GM18498 (cell line): ENCODE measurements around the gene UBE2L6.
A peak's percentile ranks its signal among the peaks of the same experiment; 100 is the strongest.
"Not testable (repeated sequence)": the region's sequence is repeated elsewhere in the genome, so short reads cannot be mapped to it uniquely, and the experiment has no call there.

Source experiments
- ATAC-seq: cut with Tn5 transposase; IDR thresholded peaks from one replicate; pipeline ENCODE4 v1.9.1; 2021; ENCODE audit warnings: mild to moderate bottlenecking, moderate library complexity; ENCODE audit not compliant: unreplicated experiment

The UBE2L6 gene

DNA sequence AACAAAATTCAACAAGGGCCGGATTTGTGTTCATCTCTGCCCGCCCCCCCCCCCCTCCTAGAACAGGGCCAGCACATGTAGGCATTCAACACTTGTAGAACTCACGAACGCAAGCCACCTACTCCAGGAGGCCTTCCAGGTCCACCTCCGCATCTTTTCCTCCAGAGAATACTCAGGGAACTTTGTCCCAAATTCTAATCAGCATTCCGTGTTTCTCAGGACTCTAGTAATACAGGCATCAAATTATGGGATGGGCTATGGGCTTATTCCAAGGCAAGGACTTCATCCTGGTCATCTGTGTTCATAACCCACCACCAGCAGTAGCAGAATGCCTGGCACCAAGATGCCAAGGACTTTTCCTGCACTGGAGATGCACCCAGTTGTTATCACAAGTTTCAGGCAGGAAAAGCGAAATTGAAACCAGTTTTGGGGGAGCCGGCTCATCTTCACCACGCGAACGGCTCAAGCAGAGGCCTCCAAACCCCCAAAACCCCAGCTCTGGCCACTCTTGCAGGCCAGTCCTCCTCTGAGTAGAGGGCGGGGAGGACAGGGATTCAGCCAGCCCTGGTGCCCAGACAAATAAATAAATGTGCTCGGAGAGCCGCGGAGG lies 462 bp downstream of the UBE2L6 start:
- peak; percentile 7 for ATAC-seq

DNA sequence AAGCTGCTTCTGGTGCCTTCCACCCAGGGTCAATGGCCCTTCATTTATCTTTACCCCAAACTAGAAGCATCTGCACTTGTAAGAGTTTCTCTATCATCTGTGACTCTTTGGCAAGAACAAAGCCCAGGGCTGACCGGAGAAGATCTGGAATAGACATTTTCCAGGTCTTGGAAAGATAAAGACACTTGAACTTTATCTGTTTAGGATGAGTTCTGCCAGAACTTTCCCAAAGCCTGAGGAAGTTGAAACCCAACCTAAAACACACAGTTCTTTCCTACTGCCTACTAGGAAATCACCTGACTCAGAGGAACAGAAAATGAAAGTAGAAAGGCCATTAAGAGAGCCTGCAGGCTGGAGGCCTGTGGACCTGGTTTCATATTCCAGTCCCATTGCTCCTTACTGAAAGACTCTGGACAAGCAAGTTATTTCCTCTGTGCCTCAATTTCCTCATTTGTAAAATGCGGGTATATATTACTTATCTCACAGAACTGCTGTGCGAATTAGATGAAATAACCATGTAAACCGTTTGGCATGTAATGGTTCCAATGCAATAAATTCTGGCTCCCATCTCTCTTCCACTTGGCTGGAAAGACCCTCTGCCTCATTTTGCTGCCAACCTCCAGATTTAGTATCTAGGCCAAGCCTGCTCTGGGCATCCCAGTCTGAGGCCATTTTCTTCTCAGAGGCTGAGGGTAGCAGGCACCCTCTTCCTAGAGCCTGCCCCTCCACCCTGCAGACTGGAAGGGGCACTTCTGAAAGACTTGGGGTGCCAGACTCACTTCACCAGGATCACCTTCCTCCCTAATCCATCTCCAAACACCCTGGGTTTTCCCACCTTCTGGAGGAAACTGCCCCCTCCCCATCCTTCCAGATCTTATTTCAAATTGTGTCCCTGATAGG lies 1.2 kb downstream of the UBE2L6 start:
- ATAC-seq: peak; percentile 75

DNA sequence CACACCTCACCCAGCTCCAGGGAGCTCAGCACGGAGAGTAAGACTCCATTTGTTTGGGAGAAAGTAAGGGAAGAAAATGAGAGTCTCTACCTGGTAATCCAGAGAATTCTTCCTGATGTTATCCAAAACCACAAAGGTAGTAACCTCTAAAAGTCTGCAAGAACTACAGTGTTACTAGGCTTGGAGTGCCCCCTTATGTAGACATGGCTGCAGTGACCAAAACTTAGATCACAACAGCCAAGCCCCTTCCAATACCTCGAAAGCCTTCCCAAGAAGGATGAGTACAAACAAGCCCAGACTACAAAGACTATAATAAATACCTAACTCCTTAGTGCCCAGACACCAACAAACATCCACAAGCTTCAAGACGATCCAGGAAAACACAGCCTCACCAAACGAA lies 4.9 kb downstream of the UBE2L6 start:
- no peak for ATAC-seq

DNA sequence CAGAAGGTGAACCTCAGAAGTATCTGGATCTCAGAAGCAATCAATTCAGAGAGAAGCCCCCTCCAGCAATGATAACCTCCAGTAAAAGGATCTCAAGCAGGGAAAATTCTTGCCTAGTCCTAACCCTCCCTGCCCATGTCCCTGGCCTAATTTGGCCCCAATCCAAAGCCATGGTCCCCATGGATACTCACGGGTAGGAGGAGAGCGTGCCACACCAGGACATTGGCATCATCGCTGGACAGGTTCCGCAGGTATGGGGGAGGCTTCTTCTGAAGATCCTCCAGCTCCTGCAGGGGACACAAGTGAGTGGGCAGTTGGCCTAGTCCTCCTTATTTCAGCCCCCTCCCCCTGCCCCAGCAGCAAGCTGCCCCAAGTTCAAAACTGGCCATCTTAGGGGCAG lies 7.3 kb downstream of the UBE2L6 start:
- no peak for ATAC-seq

DNA sequence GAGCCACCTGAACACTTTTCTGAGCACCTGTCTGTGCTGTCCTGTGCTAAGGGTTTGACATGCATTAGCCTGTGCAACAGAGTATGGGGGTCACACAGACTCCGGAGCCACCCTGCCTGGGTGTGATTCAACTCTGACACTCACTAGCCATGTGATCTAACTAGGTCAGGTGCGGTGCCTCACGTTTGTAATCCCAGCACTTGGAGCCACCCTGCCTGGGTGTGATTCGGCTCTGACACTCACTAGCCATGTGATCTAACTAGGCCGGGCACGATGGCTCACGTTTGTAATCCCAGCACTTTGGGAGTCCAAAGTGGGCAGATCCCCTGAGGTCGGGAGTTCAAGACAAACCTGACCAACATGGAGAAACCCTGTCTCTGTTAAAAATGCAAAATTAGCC lies 11.4 kb downstream of the UBE2L6 start:
- ATAC-seq: no peak

DNA sequence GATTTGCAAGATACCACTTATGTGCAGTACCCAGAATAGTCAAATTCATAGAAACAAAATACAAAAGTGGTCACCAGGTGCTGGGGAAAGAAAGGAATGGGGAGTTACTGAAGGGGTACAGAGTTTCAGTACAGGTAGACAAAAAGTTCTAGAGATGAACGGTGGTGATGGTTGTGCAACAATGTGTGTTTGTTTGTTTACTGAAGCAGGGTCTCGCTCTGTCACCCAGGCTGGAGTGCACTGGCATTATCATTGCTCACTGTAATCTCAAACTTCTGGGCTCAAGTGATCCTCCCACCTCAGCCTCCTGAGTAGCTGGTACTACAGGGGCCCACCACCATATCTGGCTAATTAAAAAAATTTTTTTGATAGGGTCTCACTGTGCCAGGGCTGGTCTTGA lies 12.1 kb downstream of the UBE2L6 start:
- ATAC-seq: no peak

DNA sequence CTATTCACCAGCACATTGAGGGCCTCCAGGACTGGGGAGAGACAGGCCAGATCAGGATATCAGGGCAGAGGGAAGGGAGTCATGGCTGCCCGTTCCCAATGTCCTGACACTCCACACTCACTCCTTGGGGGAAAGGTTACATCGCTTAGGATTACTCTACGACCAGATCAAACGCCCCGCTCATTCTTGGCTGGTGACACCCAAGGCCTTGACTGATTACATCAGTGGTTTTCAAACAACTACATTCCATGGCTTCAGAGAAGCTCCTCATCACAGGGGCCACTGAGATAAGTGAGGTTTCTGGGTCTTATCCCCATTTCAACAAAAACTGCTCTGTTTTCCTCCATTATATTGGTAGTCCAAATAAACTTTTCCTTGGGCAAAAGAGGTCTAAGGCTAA lies 15.0 kb downstream of the UBE2L6 start:
- no peak for ATAC-seq

DNA sequence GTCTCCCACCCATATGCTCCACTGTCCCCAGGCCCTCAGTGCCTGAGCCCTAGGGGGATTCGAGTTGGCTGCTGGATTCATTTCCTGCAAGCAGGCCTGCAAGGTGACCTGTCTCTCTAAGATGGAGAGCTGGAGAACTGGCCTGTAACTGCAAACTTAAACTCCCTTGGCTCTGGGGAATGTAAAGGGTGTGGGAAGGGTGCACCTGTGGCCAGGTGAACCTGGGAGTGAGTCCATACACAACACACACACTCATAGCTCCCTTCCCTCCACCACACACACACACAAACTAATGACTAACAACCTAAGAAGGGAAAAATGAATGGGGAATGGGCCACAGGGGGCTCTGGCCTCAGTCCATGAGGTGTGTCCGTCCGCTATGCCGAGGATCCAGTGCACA lies 15.5 kb downstream of the UBE2L6 start:
- ATAC-seq: no peak

DNA sequence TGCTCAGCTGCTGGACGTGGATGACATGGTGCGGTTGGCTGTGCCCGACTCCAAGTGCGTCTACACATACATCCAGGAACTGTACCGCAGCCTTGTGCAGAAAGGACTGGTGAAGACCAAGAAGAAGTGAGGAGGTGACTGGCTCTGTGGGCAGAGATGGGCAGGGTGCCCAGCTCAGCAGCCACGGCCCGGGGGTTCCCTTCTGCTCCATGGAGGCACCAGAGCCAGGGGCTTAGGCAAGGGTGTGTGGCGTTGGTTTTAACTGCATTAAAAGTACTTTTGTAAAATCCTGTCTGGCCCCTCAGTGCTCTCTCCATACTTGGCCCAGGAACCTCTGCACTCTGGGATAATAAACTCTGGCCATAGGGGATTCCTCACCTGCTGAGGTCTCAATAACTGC lies 17.5 kb downstream of the UBE2L6 start:
- no peak for ATAC-seq

DNA sequence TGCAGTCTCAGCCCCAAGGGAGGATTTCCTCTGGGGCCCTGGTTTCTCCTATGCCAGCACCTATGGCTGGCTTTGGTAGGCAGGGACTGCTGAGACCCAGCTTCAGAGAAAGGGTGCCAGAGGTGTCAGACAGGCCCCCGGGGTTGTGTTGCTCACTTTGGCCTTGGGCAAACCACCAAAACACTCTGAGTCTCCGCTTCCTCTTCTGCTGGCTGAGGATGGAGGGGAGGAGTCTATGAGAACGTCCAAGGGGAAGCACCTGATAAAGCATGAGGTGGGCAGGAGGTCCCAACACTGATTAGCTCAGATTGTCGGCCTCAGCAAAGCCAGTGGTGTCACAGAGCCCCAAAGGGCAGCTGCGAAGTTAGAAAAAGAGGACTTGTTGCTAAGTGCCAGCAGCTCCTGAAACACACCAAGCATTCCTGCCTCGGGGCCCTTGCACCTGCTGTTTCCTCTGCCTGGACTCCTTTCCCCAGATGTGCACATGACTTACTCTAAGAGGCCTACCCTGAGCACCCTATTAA lies 19.6 kb downstream of the UBE2L6 start:
- peak; percentile 93 for ATAC-seq

DNA sequence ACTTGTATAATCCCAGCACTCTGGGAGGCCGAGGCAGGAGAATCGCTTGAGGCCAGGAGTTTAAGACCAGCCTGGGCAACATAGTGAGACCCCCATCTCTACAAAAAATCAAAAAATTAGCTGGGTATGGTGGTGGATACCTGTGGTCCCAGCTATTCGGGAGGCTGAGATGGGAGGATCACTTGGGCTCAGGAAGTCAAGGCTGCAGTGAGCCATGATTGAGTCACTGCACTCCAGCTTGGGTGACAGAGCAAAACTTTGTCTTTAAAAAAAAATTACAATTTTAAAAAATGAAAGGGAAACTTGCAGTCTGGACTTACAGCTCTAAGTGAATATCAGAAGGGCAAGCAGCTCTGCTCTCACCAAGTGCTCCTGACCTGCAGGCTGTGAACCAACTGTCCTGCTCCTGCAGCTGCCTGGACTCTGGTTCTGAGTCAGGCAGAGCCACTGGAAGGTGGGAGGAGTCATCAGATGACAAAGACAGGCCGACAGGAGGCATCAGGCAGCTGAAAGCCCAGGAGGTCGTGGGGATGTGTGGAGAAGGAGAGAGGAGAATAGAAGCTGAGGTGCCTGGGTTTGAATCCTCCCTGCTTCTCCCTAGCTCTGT lies 20.5 kb downstream of the UBE2L6 start:
- peak; percentile 58 for ATAC-seq

DNA sequence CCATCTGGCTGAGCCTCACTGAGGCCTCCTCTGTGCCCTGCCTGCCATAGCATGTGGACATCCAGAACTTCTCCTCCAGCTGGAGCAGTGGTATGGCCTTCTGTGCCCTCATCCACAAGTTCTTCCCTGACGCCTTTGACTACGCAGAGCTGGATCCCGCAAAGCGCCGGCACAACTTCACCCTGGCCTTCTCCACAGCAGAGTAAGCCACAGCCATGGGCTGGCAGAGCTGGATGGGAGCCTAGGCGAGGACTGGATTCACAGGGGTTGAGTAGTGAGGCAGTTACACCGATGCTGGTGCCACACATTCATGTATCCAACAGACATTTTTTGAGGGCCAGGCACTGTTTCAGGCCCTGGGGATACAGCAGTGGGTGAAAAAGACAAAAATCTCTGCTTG lies 21.0 kb downstream of the UBE2L6 start:
- ATAC-seq: no peak

DNA sequence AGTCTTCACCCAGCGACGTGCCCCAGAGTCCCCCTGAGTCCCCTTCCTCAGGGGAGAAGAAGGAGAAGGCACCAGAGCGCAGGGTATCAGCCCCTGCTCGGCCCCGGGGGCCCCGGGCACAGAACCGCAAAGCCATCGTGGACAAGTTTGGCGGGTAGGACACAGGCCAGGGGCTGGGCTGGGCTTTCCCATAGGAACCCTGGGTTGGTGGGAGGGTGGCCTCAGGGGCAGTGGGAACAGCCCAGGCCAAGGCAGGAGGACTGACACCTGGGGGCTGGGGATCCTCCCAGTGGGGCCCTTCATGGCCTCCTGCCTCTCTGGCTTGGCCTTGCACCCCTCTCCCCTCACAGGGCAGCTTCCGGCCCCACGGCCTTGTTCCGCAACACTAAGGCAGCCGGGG lies 21.6 kb downstream of the UBE2L6 start:
- ATAC-seq: no peak

DNA sequence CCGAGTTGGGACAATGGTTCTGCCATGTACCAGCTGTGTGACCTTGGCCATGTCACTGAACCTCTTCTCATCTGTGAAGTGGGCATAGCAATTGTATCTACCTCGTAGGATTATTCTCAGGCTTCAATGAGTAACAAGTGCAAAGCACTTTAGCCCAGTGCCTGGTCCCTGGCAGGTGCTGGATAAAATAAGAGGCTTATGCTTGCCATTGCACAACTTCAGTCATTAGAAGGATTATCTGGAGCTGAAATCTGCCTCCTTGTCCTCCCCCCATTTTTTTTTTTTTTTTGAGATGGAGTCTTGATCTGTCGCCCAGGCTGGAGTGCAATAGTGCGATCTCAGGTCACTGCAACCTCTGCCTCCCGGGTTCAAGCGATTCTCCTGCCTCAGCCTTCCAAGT lies 22.9 kb downstream of the UBE2L6 start:
- no peak for ATAC-seq

DNA sequence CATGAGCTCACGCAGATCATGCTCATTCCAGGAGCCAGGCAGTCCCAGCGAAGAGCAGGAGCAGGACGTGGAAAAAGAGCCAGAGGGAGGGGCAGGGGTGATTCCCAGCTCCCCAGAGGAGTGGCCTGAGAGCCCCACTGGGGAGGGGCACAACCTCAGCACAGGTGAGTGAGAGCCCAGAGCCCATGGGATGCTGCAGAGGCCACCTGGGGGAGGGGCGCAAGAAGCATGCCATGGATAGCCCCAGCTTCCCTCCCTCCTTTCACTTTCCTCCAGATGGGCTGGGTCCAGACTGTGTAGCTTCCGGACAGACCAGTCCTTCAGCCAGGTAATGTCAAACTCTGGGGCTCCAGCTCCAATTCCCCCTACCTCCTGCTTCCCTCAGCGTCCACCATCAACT lies 23.9 kb downstream of the UBE2L6 start:
- no peak for ATAC-seq

DNA sequence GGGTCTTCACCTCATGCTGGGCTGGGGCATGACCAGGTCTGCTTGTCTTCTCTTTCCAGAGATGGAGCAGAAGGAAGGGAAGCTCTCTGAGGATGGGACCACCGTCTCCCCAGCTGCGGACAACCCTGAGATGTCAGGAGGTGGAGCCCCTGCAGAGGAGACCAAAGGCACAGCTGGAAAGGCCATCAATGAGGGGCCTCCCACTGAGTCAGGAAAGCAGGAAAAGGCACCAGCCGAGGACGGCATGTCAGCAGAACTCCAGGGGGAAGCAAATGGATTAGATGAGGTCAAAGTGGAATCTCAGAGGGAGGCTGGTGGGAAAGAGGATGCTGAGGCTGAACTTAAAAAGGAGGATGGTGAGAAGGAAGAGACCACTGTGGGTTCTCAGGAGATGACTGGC lies 24.9 kb downstream of the UBE2L6 start:
- no peak for ATAC-seq

DNA sequence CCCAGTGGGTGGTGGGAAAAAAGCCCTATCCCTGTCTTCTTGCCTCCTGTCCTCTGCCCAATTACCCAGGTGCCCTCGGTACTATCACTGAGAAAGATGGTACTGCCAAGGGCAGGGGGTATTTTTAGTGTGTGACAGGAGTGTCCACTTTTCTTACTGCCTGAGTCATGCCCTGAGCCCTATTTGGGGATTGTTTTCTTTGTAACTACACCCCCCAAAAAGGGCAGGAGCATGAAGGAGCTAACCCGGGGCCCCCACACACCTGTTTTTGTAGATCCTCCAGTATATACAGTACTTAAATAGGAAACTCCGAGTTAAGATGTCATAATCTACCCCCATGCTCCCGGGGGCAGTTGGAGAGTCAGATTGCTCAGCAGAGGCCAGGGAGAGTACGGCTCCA lies 26.3 kb downstream of the UBE2L6 start:
- ATAC-seq: no peak

DNA sequence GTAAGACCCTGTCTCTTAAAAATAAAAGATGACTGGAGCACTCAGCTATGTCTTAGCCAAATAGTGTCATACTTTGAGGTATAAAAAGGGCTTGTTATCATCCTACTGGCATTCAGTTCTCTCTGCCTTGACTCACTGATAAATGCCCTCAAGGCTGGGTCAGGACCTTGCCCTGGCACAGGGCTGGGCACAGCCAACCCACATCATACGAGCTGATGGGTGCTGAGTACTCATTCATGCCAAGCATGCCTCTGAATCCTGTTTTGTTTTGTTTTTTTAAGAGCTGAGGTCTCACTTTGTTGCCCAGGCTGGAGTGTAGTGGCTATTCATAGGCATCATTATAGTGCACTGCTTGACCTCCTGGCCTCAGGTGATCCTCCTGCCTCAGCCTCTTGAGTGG lies 28.1 kb downstream of the UBE2L6 start:
- ATAC-seq: no peak

DNA sequence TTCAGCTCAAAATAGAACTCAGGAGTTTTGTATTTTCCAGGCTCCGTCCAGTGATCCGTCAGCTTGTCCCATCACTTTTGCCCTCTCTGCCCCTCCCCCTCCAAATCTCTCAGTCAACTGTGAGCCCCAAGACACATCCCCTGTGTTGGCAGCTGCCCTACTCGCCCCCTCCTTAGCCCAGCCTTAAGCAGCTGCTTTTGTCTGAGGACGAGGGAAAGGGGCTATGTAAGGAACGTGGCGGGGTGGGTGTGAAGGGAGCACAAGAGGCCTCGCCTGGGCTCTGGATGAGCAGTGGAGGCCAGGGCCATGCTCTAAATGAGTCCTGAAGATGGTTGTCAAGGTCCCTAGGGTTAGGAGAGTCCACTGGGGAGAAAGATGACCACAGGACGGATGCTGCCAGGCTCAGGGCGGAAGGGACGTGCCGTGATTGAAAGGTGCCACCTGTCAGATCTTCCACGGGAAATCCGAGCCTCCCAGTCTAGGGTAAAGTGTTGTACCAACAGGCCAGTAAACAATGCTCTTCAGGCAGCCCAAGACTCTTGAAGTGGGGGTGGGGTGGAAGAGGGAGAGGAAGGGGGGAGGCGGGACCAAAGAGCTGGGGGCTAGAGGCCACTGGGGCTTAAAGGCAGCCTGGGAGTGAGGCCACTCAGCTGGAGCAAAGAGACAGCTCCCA lies 30.4 kb downstream of the UBE2L6 start, which contains the start of gene SMTNL1:
Gene SMTNL1, plus strand, starts transcription at position 649 of the 673 bp plus-strand sequence. CDS start 5,048 bp downstream, outside the sequence.
- no peak for ATAC-seq

DNA sequence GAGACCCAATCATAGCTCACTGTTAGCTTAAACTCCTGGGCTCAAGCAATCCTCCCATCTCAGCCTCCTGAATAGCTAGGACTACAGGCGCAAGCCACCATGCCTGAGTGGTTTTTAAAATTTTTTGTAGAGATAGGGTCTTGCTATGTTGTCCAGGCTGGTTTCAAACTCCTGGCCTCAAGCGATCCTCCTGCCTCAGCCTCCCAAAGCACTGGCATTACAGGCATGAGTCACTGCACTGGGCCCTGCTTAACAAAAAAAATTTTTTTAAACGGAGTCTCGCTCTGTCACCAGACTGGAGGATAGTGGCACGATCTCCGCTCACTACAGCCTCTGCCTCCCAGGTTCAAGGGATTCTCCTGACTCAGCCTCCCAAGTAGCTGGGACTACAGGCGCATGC lies 33.0 kb downstream of the UBE2L6 start:
- not testable (repeated sequence) for ATAC-seq
